Measurements from ENCODE around the gene KCNMB3.
"Not testable (repeated sequence)": the region's sequence is repeated elsewhere in the genome, so short reads cannot be mapped to it uniquely, and the experiment has no call there.

KCNMB3 gene

GRCh38 chr3:179263134-179263533, 12.2 kb upstream of the KCNMB3 start:
- no peak for DNase-seq

- peak; percentile 42 to 46 for DNase-seq
Observed at GRCh38 chr3:179260949-179261765, 10.2 kb upstream of the KCNMB3 start.

DNA sequence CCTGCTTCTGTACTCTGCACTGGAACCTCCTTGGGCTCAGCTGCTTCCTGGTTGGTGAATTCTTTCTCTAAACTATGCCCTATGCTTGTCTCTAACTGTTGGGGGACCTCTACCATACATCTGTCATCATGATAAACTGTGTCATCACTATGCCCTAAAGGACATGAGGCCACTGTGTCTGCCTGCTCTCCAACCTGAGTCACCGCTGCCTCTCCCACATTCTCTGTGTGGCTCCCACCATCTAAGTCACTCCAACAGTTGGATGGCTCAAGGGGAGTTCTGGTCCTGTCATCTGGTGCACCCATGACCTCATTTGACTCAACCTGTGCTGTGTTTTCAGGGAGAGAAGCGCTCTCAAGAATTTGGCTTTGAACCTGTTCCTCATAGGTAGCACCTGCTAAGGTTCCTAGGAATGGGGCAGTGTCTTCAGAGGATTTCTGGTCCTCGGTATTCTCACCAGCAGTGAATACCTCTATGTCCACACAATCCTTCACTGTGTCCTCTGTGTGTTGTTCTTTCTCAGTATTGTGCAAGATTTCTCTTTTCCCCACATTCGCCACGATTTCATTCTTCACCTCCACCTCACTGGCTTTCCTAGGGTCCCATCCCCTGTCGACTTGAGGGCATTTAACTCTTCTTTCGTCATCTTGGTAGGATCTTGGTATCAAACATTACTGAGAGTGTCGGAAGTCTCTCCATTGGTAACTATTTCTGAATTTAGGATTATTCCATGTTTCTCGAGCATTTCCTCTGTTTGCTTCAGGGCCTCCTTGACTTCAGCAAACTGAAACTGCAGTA, 9.2 kb upstream of the KCNMB3 start:
- not testable (repeated sequence) for DNase-seq

DNA sequence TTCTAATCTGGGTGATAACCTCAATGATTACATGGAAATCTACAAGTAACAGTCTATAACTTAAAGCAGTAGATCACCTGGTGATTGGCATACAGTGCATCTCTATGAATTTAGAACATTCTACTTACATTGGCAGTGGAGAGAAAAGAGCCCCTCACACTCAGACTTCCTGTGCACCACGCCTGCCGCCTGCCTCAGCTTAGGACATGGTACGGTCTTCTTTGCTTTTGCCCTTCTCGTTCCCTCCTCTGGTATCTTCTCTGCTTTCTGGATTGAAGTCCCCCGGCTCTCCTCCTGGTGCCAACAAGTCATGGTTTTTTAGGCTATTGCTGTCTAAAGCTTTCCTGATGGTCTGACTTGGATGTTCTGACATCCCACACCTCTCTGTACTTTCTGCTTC, 7.9 kb upstream of the KCNMB3 start:
- DNase-seq = no peak

GRCh38 chr3:179257742-179258141, 6.8 kb upstream of the KCNMB3 start:
- not testable (repeated sequence) for DNase-seq

GRCh38 chr3:179256813-179257212, 5.9 kb upstream of the KCNMB3 start:
- DNase-seq = no peak

DNA sequence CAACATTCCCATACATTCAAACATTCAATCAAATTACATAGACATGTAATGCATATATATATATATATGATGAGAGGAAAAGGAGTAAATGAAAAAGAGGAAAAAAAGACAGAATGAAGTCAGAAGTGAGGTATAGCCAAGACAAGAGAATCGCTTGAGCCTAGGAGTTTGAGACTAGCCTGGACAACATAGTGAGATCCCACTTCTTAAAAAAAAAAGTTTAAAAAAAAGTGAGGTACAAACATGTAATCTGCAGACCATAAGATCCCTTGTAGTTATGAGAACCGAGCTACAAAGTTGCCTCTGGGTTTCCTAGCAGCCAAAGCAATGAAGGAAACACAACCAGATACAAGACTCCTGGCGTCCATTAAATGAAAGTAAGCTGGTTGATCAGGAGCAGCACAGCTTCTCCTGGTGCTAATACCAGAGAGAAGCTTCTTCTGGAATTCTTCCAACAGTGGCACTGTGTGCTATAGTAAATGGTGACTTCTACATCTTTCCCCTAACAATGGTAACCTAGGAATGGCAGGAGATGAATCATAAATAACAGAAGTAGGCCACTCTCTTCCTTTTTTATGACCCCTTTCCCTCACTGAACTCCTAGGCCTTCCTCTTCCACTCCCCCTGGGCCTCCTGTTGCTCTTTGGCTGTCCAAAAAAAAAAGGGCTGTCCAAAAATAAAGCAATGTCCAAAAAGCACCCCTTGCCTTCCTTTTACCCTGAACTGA, 3.5 kb downstream of the KCNMB3 start:
- DNase-seq = peak; percentile 8 to 25

- DNase-seq = no peak
Observed at GRCh38 chr3:179244878-179245277, 6.0 kb downstream of the KCNMB3 start.

GRCh38 chr3:179242859-179243258, 8.1 kb downstream of the KCNMB3 start:
- DNase-seq = not testable (repeated sequence)

DNA sequence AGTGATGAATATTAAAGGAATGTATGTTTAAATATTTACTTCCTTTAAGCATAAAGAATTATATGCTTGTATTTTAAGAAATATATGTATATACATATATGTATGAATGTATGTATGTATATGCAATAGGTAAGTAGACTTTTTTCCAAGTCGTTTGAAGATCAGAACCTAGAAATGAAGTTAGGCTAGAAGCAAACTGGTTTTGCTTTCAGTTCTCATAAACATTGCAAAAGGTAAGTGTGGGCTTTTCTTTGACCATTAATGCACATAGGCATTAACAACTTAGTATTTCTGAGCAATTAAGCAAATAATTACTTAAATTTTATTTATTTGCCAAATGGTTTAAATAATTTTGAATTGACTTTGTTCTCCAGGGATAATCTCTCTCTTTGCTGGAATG, 10.6 kb downstream of the KCNMB3 start:
- not testable (repeated sequence) for DNase-seq

DNA sequence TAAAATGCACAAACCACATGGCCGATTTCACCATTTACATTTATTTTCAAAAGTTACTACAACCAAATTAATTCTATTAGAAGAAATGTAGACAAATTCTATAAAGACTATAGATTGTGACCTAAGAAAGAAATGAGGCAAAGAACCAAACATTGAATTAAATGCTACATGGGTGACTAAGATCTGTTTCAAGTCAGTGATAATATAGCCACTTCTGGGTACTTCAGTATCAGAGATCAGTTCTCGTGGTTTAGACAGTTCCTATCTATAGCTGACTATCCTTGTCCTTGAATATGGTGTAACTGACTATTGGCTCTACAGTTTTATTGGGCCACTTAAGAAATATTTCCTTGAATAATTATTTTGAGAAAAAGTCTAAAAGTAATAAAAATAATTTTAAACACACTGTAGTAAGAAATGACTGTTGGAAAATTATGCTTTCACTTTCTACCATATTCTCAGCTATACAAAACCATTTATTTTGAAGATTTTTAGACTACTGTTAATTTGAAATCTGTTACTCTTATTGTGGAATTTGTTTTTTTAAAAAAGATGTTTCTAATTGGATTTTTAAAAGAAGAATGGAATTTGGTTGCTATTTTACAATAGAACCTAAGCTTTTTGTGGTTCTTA, 14.1 kb downstream of the KCNMB3 start:
- DNase-seq = no peak

DNA sequence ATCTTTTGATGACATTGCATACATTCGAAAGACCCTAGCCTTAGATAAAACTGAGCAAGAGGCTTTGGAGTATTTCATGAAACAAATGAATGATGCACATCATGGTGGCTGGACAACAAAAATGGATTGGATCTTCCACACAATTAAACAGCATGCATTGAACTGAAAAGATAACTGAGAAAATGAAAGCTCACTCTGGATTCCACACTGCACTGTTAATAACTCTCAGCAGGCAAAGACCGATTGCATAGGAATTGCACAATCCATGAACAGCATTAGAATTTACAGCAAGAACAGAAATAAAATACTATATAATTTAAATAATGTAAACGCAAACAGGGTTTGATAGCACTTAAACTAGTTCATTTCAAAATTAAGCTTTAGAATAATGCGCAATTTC, 16.7 kb downstream of the KCNMB3 start:
- DNase-seq = no peak

DNA sequence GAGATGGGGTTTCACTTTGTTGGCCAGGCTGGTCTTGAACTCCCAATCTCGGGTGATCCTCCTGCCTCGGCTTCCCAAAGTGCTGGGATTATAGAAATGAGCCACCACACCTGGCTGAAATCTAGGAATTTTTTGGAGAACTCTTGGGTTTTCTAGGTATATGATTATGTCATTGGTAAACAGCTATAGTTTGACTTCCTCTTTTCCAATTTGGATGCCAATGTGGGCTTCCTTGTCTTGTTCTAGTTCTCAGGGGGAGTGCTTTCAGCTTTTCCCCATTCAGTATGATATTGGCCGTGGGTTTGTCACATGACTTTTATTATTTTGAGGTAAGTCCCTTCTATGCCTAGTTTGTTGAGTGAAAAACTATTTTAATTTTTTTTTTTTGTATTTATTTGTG, 17.9 kb downstream of the KCNMB3 start:
- DNase-seq = no peak

DNA sequence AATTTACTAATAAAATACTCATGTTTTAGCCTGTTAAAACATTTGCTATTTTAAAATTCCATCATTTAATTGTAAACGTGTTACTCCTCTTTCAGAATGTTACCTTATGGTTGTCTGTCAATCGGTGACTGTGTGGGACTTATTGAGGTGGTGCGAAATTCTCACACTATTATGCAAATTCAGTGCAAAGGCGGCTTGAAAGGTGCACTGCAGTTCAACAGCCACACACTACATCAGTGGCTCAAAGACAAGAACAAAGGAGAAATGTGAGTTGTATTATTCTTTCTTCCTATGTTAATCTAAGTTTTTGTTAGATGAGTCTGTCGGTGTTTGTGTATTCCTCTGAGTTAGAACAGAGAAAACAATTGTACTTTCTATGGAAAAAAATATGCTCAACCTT, 21.7 kb downstream of the KCNMB3 start:
- no peak for DNase-seq

GRCh38 chr3:179227349-179227748, 23.6 kb downstream of the KCNMB3 start:
- no peak for DNase-seq

- no peak for DNase-seq
Observed at GRCh38 chr3:179224584-179224983, 26.3 kb downstream of the KCNMB3 start.

- no peak for DNase-seq
Observed at GRCh38 chr3:179223548-179223947, 27.4 kb downstream of the KCNMB3 start.

DNA sequence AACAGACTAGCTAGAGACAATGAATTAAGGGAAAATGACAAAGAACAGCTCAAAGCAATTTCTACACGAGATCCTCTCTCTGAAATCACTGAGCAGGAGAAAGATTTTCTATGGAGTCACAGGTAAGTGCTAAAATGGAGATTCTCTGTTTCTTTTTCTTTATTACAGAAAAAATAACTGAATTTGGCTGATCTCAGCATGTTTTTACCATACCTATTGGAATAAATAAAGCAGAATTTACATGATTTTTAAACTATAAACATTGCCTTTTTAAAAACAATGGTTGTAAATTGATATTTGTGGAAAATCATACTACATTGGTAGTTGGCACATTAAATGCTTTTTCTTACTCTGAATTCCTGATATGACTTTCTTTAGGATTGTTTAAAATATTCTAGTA, 32.7 kb downstream of the KCNMB3 start:
- not testable (repeated sequence) for DNase-seq

- peak in 1 of 2 donors; percentile 67 for DNase-seq
Observed at GRCh38 chr3:179215550-179215949, 35.4 kb downstream of the KCNMB3 start.

GRCh38 chr3:179200790-179201189, 50.1 kb downstream of the KCNMB3 start:
- DNase-seq = no peak

- no peak for DNase-seq
Observed at GRCh38 chr3:179196700-179197099, 54.2 kb downstream of the KCNMB3 start.

DNA sequence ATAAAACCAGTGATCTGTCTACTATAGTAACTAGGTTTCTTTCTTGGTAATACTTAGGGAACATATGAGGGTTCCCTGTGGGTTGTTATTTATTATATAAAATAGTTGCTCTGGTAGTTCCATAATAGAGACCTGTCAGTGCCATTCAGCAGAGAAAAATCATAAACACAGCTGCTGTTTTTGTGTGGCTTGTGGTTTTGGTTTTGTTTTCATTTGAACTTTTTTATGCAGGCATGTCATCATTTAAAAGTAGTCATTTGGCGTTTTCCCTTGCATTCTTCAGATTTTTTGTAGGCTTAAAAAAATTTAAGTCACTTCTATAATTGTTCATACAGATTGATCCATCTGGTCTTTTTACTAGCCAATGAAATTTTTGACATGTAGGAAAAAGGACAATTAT, 54.8 kb downstream of the KCNMB3 start:
- no peak for DNase-seq

- no peak for DNase-seq
Observed at GRCh38 chr3:179194931-179195330, 56.0 kb downstream of the KCNMB3 start.

Measured in inflammatory macrophage (primary cell).